ENCODE measurements around the gene PCDHA1. TPM values are rescaled to one million over a fixed set of nuclear protein-coding genes. Genes with fewer than 3 reads are reported as not detected.
"Not testable (repeated sequence)": the region's sequence is repeated elsewhere in the genome, so short reads cannot be mapped to it uniquely, and the experiment has no call there.

The PCDHA1 gene
- total RNA-seq, result not detected

GRCh38 chr5:140785905-140786686 is at the start of gene PCDHA1:
TSS of gene PCDHA1 (plus strand) at chr5:140786140.
- H3K9me3 Mint-ChIP-seq, result peaks cover 45% of the 10 kb centered on the region
- H3K4me3 Mint-ChIP-seq, result no peak within 1 kb of the TSS
- H3K27ac Mint-ChIP-seq, result no peak within 1 kb of the TSS
- H3K36me3 Mint-ChIP-seq, result peaks cover 19% of the 10 kb centered on the region
- peaks cover 44% of the 10 kb centered on the region for H3K27me3 Mint-ChIP-seq
- H3K4me1 Mint-ChIP-seq, result no peaks in the 10 kb centered on the region
- DNase-seq, result no peak

- peaks cover 16% of the 10 kb centered on the region for H3K9me3 Mint-ChIP-seq
- no peak overlapping the region for H3K27ac Mint-ChIP-seq
- peaks cover 4% of the 10 kb centered on the region for H3K36me3 Mint-ChIP-seq
Measured at GRCh38 chr5:140737486-140737885, 48.5 kb upstream of the PCDHA1 start.

GRCh38 chr5:140741967-140742366 is 44.0 kb upstream of the PCDHA1 start:
- Mint-ChIP-seq H3K27me3 (peaks cover 6% of the 10 kb centered on the region), H3K9me3 (peaks cover 33% of the 10 kb centered on the region), H3K4me1 (no peaks in the 10 kb centered on the region), H3K4me3 (no peak overlapping the region), H3K36me3 (peaks cover 6% of the 10 kb centered on the region), H3K27ac (no peak overlapping the region)
- no peak for DNase-seq

More at GRCh38 chr5:140737486-140737885, 48.5 kb upstream of the PCDHA1 start:
- no peak overlapping the region for H3K4me3 Mint-ChIP-seq
- peaks cover 33% of the 10 kb centered on the region for H3K27me3 Mint-ChIP-seq
- H3K4me1 Mint-ChIP-seq, result no peaks in the 10 kb centered on the region
- no peak for DNase-seq

- no peak overlapping the region for H3K27ac Mint-ChIP-seq
- H3K27me3 Mint-ChIP-seq, result no peaks in the 10 kb centered on the region
- H3K36me3 Mint-ChIP-seq, result peaks cover 9% of the 10 kb centered on the region
- DNase-seq, result no peak
- peaks cover 77% of the 10 kb centered on the region for H3K9me3 Mint-ChIP-seq
- H3K4me1 Mint-ChIP-seq, result no peaks in the 10 kb centered on the region
- H3K4me3 Mint-ChIP-seq, result no peak overlapping the region
Measured at GRCh38 chr5:140753561-140753960, 32.4 kb upstream of the PCDHA1 start.

- Mint-ChIP-seq H3K27me3 (no peaks in the 10 kb centered on the region), H3K36me3 (peaks cover 15% of the 10 kb centered on the region), H3K27ac (no peak overlapping the region), H3K9me3 (peaks cover 57% of the 10 kb centered on the region), H3K4me3 (no peak overlapping the region), H3K4me1 (no peaks in the 10 kb centered on the region)
- no peak for DNase-seq
Measured at GRCh38 chr5:140764177-140764973, 21.6 kb upstream of the PCDHA1 start.

- H3K27me3 Mint-ChIP-seq, result no peaks in the 10 kb centered on the region
- peaks cover 56% of the 10 kb centered on the region for H3K9me3 Mint-ChIP-seq
- no peak overlapping the region for H3K27ac Mint-ChIP-seq
- DNase-seq, result no peak
- peaks cover 7% of the 10 kb centered on the region for H3K36me3 Mint-ChIP-seq
- H3K4me3 Mint-ChIP-seq, result no peak overlapping the region
- H3K4me1 Mint-ChIP-seq, result no peaks in the 10 kb centered on the region
Measured at GRCh38 chr5:140767444-140767843, 18.5 kb upstream of the PCDHA1 start.

GRCh38 chr5:140780512-140780911 is 5.4 kb upstream of the PCDHA1 start:
- Mint-ChIP-seq H3K9me3 (peaks cover 60% of the 10 kb centered on the region), H3K27ac (no peak overlapping the region), H3K4me3 (no peak overlapping the region), H3K36me3 (peaks cover 10% of the 10 kb centered on the region), H3K27me3 (peaks cover 3% of the 10 kb centered on the region), H3K4me1 (no peaks in the 10 kb centered on the region)
- no peak for DNase-seq

GRCh38 chr5:140787422-140787821 is 1.5 kb downstream of the PCDHA1 start:
- peaks cover 47% of the 10 kb centered on the region for H3K9me3 Mint-ChIP-seq
- not testable (repeated sequence) for H3K4me3 Mint-ChIP-seq, DNase-seq, H3K4me1 Mint-ChIP-seq, H3K27ac Mint-ChIP-seq
- peaks cover 19% of the 10 kb centered on the region for H3K36me3 Mint-ChIP-seq
- peaks cover 50% of the 10 kb centered on the region for H3K27me3 Mint-ChIP-seq

GRCh38 chr5:140787849-140788504 is 2.0 kb downstream of the PCDHA1 start:
- H3K4me1 Mint-ChIP-seq, DNase-seq, H3K4me3 Mint-ChIP-seq, H3K27ac Mint-ChIP-seq: not testable (repeated sequence)
- peaks cover 53% of the 10 kb centered on the region for H3K27me3 Mint-ChIP-seq
- peaks cover 45% of the 10 kb centered on the region for H3K9me3 Mint-ChIP-seq
- peaks cover 21% of the 10 kb centered on the region for H3K36me3 Mint-ChIP-seq

GRCh38 chr5:140791089-140791488 is 5.1 kb downstream of the PCDHA1 start:
- Mint-ChIP-seq H3K27me3 (peaks cover 72% of the 10 kb centered on the region), H3K4me3 (no peak overlapping the region), H3K36me3 (peaks cover 25% of the 10 kb centered on the region), H3K9me3 (peaks cover 40% of the 10 kb centered on the region), H3K4me1 (no peaks in the 10 kb centered on the region), H3K27ac (no peak overlapping the region)
- DNase-seq, result no peak

- H3K36me3 Mint-ChIP-seq, result peaks cover 15% of the 10 kb centered on the region
- peaks cover 44% of the 10 kb centered on the region for H3K27me3 Mint-ChIP-seq
- H3K4me1 Mint-ChIP-seq, result no peaks in the 10 kb centered on the region
- H3K4me3 Mint-ChIP-seq, result no peak within 1 kb of the TSS
- peaks cover 30% of the 10 kb centered on the region for H3K9me3 Mint-ChIP-seq
- DNase-seq, result no peak
- no peak within 1 kb of the TSS for H3K27ac Mint-ChIP-seq
Measured at GRCh38 chr5:140794595-140795258, 8.8 kb downstream of the PCDHA1 start, which contains the start of gene PCDHA2. TSS of gene PCDHA2 (plus strand) at chr5:140794852.

- Mint-ChIP-seq H3K27me3 (peaks cover 48% of the 10 kb centered on the region), H3K4me1 (no peaks in the 10 kb centered on the region), H3K9me3 (peaks cover 31% of the 10 kb centered on the region), H3K4me3 (no peak overlapping the region), H3K36me3 (peaks cover 18% of the 10 kb centered on the region), H3K27ac (no peak overlapping the region)
- no peak for DNase-seq
Measured at GRCh38 chr5:140795259-140795641, 9.3 kb downstream of the PCDHA1 start.

- not testable (repeated sequence) for H3K4me1 Mint-ChIP-seq, H3K27ac Mint-ChIP-seq, DNase-seq, H3K4me3 Mint-ChIP-seq
- Mint-ChIP-seq H3K9me3 (peaks cover 29% of the 10 kb centered on the region), H3K27me3 (peaks cover 50% of the 10 kb centered on the region), H3K36me3 (peaks cover 21% of the 10 kb centered on the region)
Measured at GRCh38 chr5:140796072-140796717, 10.3 kb downstream of the PCDHA1 start.

GRCh38 chr5:140796718-140797095 is 10.8 kb downstream of the PCDHA1 start:
- DNase-seq, result no peak
- Mint-ChIP-seq H3K9me3 (peaks cover 28% of the 10 kb centered on the region), H3K27ac (no peak overlapping the region), H3K4me1 (no peaks in the 10 kb centered on the region), H3K27me3 (peaks cover 50% of the 10 kb centered on the region), H3K4me3 (no peak overlapping the region), H3K36me3 (peaks cover 24% of the 10 kb centered on the region)

Data from activated naive CD8-positive, alpha-beta T cell treated with anti-CD3 and anti-CD28 coated beads for 36 hours (primary cell).